Measurements from ENCODE around the gene CSMD2. TPM values are rescaled to one million over a fixed set of nuclear protein-coding genes. Genes with fewer than 3 reads are reported as not detected.
"Not testable (repeated sequence)": the region's sequence is repeated elsewhere in the genome, so short reads cannot be mapped to it uniquely, and the experiment has no call there.

Gene CSMD2
- not detected for total RNA-seq

DNA sequence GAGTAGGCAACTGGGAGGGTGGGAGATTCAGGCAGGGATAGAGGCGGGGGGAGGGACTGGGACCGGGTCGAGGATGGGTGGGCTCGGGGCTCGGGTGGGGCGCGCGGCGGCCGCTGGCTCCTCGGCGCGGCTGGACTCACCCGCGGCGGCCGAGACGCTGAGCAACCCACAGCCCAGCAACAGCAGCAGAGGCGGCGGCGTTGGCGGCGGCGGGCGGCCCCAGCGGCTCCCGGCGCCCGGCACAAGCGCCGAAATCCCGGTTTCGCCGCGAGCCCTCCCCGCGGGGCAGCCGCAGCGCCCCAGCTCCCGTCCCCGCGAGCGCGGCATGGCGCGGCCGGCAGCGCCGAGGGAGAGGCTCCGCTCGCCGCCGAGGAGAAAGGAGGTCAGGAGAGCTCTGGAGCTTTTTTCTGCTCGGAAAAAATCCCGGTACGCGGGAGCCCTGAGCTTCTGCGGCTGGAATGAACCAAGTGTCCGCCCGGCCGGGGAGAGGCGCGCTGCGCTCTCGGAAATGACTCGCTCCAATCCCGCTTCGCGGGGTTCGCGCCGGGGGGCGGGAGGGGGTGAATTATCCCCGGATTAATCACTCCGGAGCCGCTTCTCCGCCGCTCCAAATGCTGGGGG lies at the start of gene CSMD2:
Gene CSMD2, minus strand, starts transcription at position 460 of the 621 bp plus-strand sequence. Its CDS starts 133 bp downstream, at position 327.
- no peak for DNase-seq

DNA sequence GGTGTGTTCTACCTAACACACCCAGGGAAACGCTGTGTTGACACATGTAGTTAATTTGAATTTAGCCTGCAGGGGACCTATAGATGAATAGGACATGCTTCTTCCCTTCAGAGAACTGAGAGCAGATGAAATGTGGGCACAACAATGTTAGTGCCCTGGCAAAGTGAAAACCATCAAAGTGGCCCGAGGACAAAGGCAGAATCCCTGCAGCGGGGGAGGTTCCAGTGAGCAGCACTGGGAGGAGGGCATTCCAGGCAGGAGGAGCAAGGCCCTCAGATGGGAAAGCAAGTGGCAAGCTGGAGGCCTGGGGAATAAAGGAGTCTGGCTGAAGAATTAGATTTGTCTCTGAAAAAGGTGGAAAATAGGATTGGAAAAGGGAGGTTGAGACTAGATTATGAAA lies 48.9 kb upstream of the CSMD2 start:
- DNase-seq, result no peak

DNA sequence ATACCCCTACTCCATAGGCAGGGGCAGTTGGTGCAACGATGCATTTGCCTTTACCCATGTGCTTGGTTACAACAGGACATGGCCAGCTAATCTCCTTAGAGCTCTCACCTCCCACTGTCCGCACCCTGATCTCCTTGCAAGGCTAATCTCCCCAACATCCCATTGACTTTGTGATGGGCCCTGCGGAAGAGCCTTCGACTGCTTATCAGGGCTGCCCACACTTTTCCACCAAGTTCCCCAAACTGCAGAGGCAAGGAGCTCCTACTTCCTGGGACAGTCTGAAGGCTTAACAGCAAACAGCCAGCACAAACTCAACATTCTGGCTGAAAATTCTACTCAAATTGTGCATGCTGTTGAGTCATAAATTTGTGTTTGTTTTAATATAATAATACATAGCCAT lies 47.6 kb upstream of the CSMD2 start:
- no peak for DNase-seq

DNA sequence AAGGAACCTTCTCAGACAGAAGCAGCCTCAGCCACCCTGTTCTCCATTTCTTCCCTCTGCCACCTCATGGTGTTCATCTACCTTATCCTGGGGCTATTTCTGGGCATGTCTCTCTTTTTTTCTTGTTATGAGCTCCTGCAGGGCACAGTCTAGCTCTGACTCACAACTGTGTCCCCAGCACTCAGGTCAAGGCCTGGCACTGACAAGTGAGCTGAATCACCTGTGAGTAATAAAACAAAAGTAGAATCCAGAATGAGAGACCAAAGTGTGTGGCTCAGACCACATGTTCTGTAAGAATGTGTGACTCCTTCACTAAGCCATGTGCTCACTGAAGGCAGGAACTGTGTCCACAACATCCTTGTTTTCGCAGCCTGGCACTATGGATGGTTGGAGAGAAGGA lies 34.9 kb upstream of the CSMD2 start:
- no peak for DNase-seq

DNA sequence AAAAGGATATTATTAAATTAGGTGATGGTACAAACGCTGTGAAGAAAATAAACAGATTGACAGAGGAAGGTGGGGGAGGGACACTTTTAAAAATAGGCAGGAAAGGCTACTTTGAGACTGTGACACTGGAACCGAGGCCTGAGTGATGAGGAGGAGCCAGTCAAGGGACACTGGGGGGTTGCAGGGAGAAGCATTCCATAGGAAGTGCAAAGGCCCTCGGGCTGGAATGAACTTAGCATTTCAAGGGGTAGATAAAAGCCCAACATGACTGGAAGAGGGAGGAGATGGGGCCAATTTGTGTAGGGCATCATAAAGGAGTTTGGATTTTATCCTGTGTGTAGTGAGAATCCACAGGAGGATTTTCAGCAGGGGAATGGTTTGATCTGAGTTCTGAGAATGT lies 27.6 kb upstream of the CSMD2 start:
- no peak for DNase-seq

DNA sequence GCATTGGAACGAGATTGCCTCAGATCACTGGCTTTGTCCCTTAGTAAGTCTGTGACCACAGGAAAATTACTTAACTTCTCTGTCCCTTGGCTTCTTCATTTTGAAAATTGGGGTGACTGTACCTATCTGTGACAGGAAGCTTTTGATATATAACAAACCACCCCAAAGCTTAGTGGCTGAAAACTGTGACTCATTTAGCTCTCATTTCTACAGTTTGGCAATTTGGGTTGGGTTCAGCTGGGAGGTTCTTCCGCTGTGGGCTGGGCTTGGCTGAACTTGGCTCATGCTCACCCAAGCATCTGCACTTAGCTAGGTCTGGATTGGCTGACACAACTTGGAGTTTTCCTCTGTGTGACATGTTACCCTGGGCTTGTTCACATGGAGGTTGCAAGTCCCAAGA lies 25.7 kb upstream of the CSMD2 start:
- no peak for DNase-seq

DNA sequence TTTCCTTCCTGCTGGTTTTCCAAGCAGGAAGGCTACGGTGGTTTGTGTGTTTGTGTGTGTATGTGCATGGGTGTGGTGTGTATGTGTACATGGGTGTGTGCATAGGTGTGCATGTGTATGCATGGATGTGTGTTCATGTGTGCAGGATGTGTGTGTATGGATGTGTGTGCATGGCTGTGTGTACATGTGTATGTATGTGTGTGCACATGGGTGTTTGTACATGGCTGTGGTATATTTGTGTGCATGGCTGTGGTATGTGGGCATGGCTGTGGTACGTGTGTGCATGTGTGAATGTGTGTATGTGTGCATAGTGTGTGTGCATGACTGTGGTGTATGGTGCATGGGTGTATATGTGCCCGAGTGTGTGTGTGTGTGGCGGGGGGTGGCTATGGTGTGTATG lies 24.0 kb upstream of the CSMD2 start:
- DNase-seq, result no peak

DNA sequence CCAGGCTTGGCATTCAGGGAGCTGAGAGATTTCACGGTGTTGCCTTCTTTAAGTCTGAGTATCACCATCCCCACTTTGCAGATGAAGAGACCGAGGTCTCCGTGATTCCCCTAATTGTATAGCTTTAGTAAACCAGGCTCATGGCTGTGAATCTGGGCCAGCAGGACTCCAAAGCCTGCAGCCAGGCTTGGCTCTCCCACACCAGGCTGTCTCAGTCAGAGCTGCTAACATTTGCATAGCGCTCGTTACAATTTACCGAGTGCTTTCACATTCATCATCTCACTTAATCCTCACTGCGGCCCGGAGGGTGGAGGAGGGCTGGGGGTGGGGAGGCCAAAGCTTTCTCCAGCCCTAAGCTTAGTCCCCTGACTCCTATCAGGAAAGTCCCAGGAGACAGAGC lies 23.4 kb upstream of the CSMD2 start:
- no peak for DNase-seq

DNA sequence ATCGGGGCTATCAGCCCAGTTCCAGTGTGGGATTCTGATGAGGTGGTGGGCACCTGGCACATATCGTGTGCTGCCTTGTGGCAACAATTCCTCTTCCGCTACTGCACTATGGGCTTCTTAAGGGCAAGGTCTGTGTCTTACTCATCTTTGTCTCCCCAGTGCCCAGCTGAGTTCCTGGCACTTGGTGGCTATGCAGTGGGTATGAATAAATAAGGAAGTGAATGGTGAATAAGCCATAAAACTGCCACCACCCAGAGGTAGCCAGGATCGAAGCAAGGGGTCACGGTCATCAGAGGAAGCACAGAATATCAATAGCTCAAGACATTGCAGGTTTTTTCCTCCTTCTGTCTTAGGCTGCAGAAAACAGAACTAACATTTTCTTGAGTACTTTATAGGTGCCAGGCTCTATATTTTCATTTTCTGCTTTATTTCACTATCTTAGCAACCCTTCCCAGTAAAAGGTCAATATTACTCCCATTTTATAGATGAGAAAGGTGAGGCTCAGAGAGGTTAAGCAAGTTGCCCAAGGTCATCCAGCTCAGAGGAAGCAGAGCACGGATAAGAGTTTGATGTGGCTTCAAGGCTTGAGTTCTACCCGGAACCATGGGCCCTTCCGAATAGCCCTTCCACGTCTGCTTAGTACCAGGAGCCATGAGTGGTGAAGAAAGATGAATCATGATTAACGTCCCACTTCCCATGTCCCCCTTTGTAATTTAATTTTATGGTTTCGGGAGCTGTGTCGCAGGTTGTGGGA lies 21.9 kb upstream of the CSMD2 start:
- DNase-seq, result no peak

DNA sequence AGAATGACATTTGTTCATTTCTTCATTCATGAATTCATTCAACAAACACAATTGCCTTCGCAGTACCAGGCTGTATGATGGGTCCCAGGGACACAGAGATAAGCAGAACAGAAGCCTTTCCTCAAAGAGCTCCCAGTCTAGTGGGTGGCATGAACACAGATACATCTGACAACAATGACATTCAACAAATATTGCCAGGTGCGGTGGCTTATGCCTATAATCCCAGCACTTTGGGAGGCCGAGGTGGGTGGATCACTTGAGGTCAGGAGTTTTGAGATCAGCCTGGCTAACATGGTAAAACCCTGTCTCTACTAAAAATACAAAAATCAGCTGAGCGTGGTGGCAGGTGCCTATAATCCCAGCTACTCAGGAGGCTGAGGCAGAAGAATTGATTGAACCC lies 18.4 kb upstream of the CSMD2 start:
- not testable (repeated sequence) for DNase-seq

DNA sequence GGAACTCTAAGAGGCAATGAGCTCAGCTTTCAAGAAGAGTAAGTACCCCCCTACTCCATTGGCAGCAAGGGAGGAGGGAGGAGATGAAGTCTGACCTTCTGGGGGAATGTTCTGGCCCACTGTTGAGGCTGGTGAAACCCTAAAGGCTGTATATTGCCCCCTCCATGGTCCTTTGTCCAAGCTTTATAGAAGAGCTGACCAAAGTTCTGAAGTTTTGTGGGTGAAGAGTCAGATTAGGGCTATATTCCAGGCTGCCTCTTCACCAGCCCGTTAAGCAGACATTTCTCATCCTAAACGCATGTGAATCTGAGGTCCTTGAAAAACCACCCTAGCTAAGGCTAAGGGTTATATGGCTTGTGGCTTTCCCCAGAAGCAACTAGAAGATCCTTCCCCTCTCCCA lies 13.0 kb upstream of the CSMD2 start:
- DNase-seq, result no peak

DNA sequence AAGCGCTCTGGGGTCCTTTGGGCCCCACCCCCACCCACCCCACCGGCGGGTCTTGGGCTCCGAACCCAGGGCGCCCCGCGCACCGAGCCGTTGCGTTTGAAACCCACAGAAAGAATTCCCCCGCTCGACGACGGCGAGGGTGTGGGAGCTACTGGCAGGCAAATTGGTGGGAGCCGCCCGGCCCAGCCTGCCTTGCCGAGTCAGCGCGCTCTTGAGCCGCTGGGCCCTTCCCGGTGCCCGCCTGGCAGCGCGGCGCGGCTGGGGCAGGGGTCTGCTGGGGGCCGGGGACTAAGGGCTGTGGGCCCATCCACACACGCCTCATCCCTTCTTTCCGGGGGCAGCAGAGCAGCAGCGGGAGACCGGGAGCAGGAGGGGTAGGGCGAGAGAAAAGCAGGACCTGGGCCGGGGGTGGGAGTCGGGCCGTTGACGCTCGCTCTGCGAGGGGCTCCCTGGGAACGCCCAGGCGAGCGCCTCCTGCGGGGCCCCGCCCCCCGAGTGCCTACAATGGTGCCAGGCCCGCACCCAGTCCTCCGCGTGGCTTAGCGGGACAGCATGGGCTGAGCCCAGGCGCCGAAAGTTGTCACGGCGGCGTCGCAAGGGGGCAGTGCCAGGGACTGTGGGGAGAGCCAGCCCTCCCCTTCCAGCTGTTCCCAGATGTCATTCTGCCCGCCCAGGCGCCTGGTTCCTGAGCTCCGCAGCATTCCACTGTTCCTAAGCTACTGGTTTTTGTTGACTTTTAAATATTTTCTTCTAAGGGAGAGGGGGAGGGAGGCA lies 12.0 kb upstream of the CSMD2 start, which contains the start of gene C1orf94:
Gene C1orf94, plus strand, starts transcription at position 78 of the 774 bp plus-strand sequence. CDS start 883 bp downstream, outside the sequence.
- no peak for DNase-seq

DNA sequence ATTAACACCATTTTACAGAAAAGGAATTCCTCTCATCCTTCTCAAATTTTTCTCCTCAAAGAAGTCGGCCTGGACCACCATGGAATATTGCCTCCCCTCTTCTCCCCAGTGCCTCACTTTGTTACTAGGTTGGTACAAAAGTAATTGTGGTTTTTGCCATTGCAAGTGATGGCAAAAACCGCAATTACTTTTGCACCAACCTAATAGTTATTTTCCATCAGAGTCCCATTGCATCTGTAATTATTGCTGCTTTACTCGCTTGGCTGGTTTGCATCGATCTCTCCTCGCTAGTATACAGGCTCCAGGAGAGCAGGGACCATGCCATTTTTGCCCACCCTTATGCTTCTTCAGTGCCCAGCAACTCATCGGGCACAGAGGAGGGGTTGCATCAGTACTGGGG lies 10.7 kb upstream of the CSMD2 start:
- DNase-seq, result no peak

DNA sequence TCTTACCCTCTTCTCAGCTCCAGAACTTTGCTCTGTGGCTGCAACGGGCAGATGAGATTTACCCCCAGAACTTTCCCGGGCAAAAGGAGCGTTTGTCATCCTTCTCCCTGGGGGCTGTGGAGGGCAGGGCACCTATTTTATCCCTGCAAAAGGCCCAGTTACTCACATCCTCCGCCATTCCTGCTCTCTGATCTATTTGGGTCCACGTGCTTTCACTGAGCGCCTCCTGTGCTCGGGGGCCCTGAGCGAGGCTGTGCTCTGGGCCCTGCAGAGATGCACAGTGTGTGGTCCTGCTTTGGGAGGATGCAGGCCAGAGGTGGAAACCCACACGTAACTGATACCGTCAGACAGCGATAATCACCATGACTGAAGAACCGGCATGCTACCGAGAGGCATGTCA lies 2.4 kb upstream of the CSMD2 start:
- DNase-seq, result no peak

DNA sequence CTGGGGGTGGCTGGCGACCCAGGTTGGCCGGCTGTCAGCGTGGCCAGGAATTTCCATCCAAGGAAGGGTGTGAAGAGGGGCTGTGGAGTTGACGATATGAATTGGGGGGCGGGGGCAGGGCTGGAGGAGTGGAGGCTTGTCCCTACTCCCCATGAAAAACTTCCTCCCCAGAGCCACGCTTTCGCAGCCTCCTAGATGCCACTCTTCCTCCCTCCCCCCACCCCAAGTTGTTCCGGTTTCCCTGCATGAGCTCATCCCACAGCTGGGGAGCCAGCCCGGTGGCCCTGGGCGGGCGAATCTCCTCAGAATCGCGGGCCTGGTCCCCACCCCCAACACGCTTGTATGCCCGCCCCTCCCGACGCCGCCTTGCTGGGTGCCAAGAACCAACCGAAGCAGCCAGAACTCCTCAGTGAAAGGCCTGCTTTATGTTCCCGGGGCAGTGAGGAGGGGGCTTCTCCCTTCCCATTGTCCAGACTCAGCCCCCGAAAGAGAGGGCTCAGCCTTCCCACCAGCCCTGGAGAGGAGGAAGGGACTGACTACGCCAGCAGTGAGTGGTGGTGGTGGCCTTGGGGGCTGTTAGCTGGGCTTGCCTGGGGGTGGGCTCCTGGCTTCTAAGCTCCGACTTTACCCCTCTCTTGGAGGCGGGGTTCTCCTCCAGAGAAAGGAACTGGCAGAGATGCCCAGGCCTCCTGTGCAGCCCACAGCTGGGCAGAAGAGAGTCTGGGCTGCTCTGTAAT lies 1.8 kb upstream of the CSMD2 start:
- DNase-seq, result no peak

DNA sequence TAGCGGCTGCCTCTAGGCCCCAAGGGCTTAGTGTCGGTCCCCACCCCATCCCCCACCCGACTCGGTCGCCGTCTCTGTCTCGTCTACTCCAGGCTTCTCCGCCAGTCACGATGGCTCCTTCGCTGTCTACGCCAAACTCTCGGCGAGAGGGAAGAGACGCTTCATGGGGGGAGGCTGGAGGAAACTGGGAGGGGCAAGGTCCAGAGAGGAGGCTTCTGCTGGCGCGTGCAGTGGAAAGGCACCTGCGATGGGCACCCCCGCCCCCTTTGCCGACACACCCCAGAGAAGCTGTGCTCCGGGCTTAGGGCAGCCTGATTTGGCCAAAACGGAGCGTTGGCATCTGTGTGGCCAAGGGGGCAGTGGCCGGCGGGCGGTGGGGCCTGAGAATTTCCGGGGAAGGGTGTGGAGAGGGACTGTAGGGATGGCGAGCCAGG lies 1.2 kb upstream of the CSMD2 start:
- DNase-seq, result no peak

DNA sequence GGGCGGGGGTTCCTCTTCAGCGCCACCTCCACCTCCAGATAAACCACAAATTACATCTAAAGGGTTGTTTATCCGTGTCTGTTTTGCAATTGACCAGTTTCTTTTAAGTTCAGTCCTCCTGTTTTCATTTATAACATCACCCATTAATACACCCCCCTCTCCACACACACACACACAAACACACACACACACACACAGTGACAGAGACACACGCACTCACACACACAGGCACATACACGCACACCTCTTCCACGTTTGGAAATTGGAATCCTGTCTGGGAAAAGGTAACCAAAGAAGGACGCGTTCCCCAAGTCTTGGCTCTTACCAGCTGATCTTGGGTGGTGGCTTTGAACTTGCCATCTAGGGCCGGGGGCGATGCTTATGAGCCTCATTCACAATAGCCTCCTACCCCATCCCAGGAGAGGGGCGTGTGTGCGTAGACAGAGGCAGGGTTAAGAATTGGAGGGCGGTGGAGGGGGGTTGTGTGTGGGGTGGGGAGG lies 442 bp upstream of the CSMD2 start:
- DNase-seq, result no peak

DNA sequence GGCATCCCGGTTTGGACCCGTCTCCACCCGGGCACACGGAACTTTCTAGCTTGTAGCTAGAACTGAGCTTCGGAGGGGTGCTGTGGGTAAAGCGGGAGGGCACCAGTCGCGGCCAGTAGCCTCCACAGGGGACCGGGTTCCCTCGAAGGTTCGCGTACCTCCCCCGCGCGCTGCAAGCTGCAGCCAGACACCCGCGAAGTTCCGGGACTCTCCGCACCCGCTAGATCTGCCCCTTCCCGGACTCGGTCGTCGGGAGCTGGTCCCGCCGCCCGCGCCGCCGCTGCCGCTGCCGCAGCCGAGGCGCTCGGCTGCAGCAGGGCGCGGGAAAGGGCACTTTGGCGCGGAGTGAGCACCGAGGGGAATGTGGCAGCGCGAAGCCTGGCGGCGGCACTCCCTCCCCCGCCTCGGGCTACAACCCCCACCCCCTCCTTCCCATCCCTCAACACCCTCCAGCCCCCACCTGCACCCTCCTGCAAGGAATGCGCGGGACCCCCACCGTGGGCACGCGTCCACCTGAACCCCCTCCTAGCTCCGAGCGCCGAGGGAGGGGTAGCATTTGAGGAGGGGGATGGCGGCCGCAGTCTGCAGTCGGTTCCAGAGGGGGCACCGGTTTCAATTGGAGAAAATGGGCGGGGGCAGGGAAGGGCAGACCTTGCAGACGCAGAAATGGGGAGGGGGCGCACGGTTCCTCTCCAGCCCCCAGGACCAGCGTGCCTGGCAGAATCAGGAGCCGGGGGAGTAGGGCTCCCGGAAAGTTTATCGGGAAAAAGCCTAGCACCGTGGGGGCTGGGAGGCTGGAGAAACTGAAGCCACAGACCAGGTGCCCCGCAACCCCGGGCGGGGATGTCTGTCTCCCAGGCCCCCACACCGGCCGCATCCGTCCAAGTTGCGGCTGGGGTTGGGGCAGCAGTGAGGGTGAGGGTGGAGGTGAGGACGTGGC lies 968 bp downstream of the CSMD2 start:
- DNase-seq, result no peak

DNA sequence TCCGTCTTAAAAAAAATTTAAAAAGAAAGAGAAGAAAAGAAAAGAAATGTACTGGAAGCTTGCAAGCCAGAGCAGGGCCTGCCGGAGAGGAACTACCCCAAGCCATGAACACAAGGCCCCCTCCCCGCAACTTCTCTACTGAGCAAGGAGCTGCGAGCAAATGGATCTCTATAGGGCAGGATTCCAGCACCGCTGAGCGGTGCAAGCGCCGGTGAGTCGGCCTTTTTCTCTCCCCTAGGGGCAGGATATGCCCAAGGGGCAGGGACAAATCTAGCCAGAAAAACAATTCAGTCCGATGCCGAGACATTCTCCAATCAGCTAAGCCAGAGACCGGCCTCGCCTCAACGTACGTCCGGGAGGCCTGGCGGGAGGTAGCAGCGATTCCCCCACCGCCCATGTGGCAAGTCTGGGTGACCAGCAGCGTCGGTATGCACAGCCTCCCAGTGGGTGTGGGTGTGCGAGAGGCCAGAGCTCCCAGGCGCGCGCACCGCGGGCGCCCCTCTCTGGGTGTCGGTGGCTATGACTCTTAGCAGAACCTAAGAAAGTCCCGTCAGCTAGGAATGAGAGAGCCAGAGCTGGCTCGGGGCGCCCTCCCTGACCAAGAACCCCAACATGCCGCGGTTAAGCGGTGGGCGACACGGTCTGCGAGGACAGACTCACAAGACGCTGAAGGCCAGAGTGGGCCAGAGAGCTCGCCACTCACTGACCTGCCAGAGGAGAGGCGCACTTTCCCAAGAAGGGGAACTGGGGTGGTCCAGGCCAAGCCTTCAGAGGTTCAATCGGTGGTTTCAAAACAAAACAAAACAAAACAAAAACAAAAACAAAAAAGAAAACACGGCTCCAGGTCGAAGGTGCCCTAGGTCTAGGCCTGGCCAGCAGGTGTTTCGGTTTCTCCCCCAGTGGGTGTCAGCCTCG lies 1.9 kb downstream of the CSMD2 start:
- no peak for DNase-seq

DNA sequence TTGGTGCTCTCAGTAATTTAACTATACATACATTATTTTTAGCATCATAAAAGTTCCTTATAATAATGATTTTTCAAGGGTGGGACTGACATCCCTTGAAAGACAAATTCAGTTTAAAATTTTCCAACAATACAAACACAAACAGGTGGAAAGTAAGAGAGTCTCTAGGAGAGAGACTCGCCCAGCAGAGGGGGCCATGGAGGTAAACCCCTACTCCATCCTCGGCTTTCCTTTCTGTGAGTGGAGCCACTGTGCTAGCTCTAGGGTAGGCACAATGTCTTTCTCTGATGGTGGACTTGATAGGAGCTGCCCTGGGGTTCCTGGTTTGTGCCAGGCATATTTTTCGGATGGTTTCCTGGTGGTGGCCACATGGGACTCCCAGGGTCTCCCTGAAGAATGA lies 8.3 kb downstream of the CSMD2 start:
- no peak for DNase-seq

DNA sequence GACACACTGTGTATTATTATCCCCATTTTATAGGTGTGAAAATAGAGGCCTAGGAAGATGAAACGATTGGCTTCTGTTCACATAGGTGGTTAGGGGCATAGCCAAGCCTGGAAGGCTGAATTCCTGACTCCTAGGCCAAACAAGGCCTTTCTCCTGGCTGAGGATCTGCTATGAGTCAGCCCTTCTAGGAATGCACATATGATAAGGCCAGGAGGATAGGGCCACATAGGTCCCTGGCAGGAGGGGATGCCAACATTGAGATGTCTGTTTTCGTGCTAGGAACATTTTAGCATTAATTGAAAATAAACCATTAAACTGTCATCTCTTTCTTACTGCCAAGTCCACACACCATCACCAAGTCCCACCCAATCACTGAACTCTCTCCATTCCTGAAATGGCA lies 9.2 kb downstream of the CSMD2 start:
- DNase-seq, result no peak
